ENCODE results near the gene CCDC89. TPM values are rescaled to one million over a fixed set of nuclear protein-coding genes. Genes with fewer than 3 reads are reported as not detected.
"Not testable (repeated sequence)": the region's sequence is repeated elsewhere in the genome, so short reads cannot be mapped to it uniquely, and the experiment has no call there.

CCDC89 gene
- total RNA-seq, 1 donor from 2014 or later: 0.62 TPM

DNA sequence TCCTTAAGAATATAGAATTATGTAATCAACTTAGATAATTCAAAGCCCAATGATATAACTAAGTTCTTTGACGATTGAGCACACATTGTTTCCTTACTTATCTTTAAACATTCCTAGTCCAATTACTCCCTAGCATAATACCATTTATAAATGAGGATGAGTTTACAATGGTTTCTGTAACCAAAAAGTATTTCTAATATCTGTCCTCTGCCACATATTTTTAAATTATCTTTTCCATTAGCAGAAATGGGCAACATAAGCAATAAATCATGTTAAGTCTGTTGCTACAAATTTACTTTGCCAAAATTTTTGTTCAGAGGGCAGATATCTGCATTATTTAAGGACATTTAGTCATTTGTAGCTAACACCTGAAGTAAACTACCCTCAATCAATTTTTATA, 27.8 kb downstream of the CCDC89 start:
- Mint-ChIP-seq H3K4me3 (no peak overlapping the region), H3K27ac (no peak overlapping the region), H3K9me3 (no peaks in the 10 kb centered on the region), H3K27me3 (ENCODE audit: insufficient read depth) (no peaks in the 10 kb centered on the region), H3K36me3 (ENCODE audit: low read depth) (peaks cover 53% of the 10 kb centered on the region), H3K4me1 (ENCODE audit: low read depth) (peaks cover 71% of the 10 kb centered on the region)
- intact Hi-C loops (cut with micrococcal nuclease): no loop called here
- no peak for DNase-seq (ENCODE audit: low spot score)

DNA sequence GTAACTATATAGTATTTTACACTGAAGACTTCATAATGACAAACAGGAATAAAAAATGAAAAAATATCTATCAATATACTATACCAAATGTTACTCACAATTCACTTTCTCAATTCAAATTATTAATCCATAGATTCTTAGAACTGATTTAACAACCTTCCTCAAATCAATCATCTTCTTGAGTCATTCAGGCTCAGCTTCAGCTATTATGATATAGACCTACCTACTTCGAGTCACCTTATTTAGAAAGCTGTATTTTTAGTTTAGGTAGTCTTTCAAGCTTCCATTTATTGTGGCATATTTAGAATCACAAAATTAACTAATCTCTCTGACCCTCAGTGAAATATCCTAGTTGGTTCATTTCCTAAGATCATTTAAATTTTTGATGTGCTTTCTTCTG, 29.2 kb downstream of the CCDC89 start:
- H3K4me1 Mint-ChIP-seq (ENCODE audit: low read depth): peaks cover 64% of the 10 kb centered on the region
- no peak overlapping the region for H3K4me3 Mint-ChIP-seq

DNA sequence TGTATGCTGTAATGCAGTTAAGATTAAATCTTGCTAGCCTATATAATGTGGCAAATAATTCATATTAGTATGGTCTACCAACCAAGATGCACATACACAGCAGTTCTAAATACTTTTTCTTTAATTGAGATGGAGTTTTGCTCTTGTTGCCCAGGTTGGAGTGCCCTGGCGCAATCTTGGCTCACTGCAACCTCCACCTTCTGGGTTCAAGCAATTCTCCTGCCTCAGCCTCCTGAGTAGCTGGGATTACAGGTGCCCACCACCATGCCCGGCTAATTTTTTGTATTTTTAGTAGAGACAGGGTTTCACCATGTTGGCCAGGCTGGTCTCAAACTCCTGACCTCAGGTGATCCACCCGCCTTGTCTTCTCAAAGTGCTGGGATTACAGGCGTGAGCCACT, 31.7 kb downstream of the CCDC89 start:
- intact Hi-C loops (cut with micrococcal nuclease); H3K4me3 Mint-ChIP-seq; H3K27me3 Mint-ChIP-seq (ENCODE audit: insufficient read depth); H3K27ac Mint-ChIP-seq; H3K9me3 Mint-ChIP-seq; DNase-seq (ENCODE audit: low spot score): not testable (repeated sequence)
- Mint-ChIP-seq H3K36me3 (ENCODE audit: low read depth) (peaks cover 33% of the 10 kb centered on the region), H3K4me1 (ENCODE audit: low read depth) (peaks cover 54% of the 10 kb centered on the region)

More for the DNA sequence above, 29.2 kb downstream of the CCDC89 start:
- H3K9me3 Mint-ChIP-seq: no peaks in the 10 kb centered on the region
- peaks cover 52% of the 10 kb centered on the region for H3K36me3 Mint-ChIP-seq (ENCODE audit: low read depth)
- intact Hi-C loops (cut with micrococcal nuclease): loop anchor here (1.0 kb wide), 2 partner anchors 8 kb away; no protein-coding TSS in a partner anchor
- no peaks in the 10 kb centered on the region for H3K27me3 Mint-ChIP-seq (ENCODE audit: insufficient read depth)
- DNase-seq (ENCODE audit: low spot score): no peak
- H3K27ac Mint-ChIP-seq: no peak overlapping the region

DNA sequence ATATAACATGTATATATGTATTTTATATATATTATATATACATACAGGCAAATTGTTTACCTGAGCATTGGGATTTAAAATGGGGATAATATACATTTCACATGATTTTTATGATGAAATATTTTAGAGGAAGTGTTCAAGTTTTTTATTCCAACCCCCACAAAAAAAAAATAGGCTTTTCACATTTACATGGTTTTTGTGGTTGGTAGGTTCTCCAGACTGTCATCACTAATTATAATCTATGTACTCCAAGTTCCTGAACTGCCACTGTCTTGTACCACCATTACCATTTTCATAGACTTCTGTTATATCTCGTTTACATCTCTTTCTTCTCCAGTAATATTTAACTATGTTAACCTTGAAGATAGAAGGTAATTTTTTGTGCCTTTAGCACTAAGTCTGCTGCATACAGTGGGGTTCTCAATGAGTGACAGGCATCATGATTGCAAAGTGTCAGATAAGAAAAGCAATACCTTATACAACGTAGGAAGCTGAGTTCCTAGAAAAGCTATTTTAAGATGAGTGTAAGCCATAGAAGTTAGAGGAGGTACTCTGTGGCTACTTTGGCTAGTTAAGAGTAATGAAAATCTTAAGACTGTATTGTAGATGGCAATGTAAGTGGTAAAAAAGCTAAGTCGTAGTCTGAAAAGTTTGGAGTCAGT, 33.1 kb downstream of the CCDC89 start:
- Mint-ChIP-seq H3K9me3 (no peaks in the 10 kb centered on the region), H3K4me1 (ENCODE audit: low read depth) (peaks cover 52% of the 10 kb centered on the region), H3K36me3 (ENCODE audit: low read depth) (peaks cover 24% of the 10 kb centered on the region), H3K27me3 (ENCODE audit: insufficient read depth) (no peaks in the 10 kb centered on the region), H3K27ac (no peak overlapping the region), H3K4me3 (no peak overlapping the region)
- intact Hi-C loops (cut with micrococcal nuclease): no loop called here
- DNase-seq (ENCODE audit: low spot score): no peak

DNA sequence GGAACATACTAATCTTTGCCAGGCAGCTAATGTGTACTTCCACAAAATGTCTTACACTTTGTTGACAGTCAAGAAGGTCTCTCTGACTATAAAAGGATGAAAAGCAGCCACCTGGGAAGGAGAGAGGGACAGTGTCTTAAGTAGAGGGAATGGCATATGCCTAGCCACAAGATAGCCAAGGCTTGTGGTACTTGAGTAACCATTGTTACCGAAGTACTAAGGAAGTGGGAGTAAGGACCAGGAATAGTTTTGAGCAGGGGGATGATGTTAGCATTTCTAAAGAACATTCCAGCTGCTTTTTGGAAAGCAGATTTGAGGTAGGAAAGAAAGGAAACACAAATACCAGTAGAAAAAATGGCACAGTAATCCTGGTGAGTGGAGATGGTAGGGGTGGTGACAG, 34.9 kb downstream of the CCDC89 start:
- Mint-ChIP-seq H3K4me1 (ENCODE audit: low read depth) (peaks cover 39% of the 10 kb centered on the region), H3K9me3 (no peaks in the 10 kb centered on the region), H3K27me3 (ENCODE audit: insufficient read depth) (no peaks in the 10 kb centered on the region), H3K27ac (peak overlapping the region; percentile 2), H3K4me3 (no peak overlapping the region), H3K36me3 (ENCODE audit: low read depth) (peaks cover 16% of the 10 kb centered on the region)
- no peak for DNase-seq (ENCODE audit: low spot score)
- intact Hi-C loops (cut with micrococcal nuclease): no loop called here

DNA sequence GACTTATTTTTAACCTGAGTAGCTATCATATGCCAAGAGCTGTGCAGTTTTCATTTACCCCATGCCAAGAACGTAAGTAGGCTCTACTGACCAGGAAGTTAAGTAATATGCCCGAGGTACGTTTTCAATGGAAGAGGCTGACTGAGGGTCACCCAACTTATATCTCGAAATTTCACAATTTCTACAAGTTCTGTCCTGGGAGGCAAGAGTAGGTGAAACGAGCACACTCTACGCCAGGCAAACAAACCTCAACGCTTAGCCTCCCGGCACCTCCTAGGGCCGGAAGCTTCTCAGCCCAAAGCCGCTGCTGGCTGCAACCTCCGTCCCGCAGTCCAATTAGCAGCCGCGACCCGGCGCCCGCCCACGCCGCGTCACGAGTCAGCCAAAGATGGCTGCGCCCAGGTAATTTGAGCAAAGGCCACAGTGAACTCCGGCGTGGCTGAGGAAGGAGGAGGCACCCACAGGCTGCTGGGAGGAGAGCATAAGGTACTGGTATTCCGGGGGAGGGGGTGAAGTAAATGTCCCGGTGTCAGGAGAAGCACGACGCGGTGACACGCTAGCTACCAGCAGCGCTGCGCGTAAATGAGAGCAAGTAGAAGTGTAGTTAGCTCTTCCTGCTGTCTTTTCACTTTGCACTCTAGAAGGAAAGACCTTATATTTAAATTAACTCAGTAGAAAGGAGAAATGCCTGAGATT, 38.2 kb downstream of the CCDC89 start, which contains the start of gene TMEM126A:
TMEM126A (plus strand) TSS at position 364 of the 696 bp plus-strand sequence. CDS start 2,289 bp downstream, outside the sequence.
- Mint-ChIP-seq H3K4me1 (ENCODE audit: low read depth) (peaks cover 25% of the 10 kb centered on the region), H3K27me3 (ENCODE audit: insufficient read depth) (peaks cover 26% of the 10 kb centered on the region), H3K27ac (peak within 1 kb of the TSS; percentile 91), H3K4me3 (peak within 1 kb of the TSS; percentile 93), H3K9me3 (no peaks in the 10 kb centered on the region), H3K36me3 (ENCODE audit: low read depth) (peaks cover 7% of the 10 kb centered on the region)
- intact Hi-C loops (cut with micrococcal nuclease): loop anchor here (1.0 to 10.0 kb wide), 6 partner anchors 9 to 1607 kb away; partner anchors contain the start of gene TMEM126B
- DNase-seq (ENCODE audit: low spot score): peak; percentile 88

DNA sequence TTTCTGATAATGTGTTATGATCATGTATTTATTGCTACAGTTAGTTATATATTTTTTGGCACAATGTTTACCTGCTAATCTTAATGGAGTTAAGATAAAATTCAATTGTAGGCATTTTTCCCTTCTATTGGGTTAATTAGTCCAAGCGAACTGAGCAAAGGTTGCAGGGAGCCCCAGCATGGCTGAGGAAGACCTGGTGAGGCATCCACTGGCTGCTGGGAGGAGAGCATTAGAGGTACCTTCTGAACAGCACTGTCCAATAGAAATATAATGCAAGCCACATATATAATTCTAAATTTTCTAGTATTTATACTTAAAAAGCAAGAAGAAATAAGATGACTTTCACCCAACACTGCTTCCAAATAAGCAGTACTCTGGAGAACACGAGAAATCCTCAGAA, 38.9 kb downstream of the CCDC89 start:
- Mint-ChIP-seq H3K9me3 (no peaks in the 10 kb centered on the region), H3K27me3 (ENCODE audit: insufficient read depth) (peaks cover 26% of the 10 kb centered on the region), H3K4me3 (peak overlapping the region; percentile 93), H3K36me3 (ENCODE audit: low read depth) (peaks cover 4% of the 10 kb centered on the region), H3K27ac (peak overlapping the region; percentile 91), H3K4me1 (ENCODE audit: low read depth) (peaks cover 25% of the 10 kb centered on the region)
- no peak for DNase-seq (ENCODE audit: low spot score)
- intact Hi-C loops (cut with micrococcal nuclease): loop anchor here (1.0 to 10.0 kb wide), 5 partner anchors 17 to 1608 kb away; partner anchors contain the start of gene TMEM126B

DNA sequence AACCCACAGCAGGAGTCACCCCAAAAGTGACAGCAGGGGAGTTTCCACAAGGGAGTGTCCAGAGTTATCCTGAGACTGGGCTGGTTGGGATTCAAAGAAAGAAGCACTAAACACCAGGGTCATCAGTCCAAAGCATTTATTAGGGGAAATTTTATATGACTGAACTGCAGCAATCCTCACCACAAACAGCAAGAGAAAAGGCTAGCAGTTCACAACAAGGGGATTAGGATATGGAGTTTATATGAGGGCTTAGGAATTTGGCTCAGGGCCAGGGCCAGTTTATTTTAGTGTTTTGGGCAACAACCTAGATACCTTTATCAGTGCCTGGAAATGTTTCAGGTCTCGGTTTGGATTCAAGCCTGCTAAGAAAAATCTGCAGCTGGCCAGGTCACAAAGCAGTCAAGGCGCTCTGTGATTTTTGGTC, 42.8 kb downstream of the CCDC89 start:
- Mint-ChIP-seq H3K9me3 (no peaks in the 10 kb centered on the region), H3K4me1 (ENCODE audit: low read depth) (peaks cover 2% of the 10 kb centered on the region), H3K36me3 (ENCODE audit: low read depth) (peaks cover 12% of the 10 kb centered on the region), H3K27ac (no peak overlapping the region), H3K4me3 (no peak overlapping the region), H3K27me3 (ENCODE audit: insufficient read depth) (peaks cover 27% of the 10 kb centered on the region)
- DNase-seq (ENCODE audit: low spot score): no peak
- intact Hi-C loops (cut with micrococcal nuclease): loop anchor here (10.0 kb wide), 1 partner anchor 1612 kb away; no protein-coding TSS in a partner anchor

DNA sequence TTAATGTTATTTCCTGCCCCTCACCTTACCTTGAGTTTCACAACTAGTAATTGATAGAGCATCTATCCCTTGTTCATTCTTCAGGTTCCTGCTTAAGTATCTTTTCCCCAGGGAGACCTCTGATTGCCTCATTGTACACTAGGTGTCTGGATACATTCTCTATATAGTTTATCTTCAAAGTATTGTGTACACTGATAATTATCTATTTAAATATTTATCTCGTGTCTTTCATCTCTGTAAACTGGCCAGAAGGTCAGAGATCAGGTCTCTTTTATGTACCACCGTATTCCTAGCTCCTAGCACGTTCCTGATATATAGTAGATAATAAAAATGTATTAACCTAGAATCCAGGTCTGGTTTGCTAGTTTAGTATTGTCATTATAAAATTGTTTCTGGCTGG, 51.2 kb downstream of the CCDC89 start:
- H3K4me3 Mint-ChIP-seq: no peak overlapping the region
- H3K27me3 Mint-ChIP-seq (ENCODE audit: insufficient read depth): no peaks in the 10 kb centered on the region
- no peaks in the 10 kb centered on the region for H3K9me3 Mint-ChIP-seq
- no peak overlapping the region for H3K27ac Mint-ChIP-seq
- peaks cover 9% of the 10 kb centered on the region for H3K4me1 Mint-ChIP-seq (ENCODE audit: low read depth)
- intact Hi-C loops (cut with micrococcal nuclease): no loop called here
- DNase-seq (ENCODE audit: low spot score): no peak
- H3K36me3 Mint-ChIP-seq (ENCODE audit: low read depth): peaks cover 27% of the 10 kb centered on the region

Other genes with a start within 250 kb of the CCDC89 start
- gene DLG2, start 58.9 kb downstream of the CCDC89 start, total RNA-seq: 1.2 and 2.1 TPM in 2 replicates
- 52.5 and 57.2 TPM in 2 replicates for gene TMEM126B, start 57.6 kb downstream of the CCDC89 start, total RNA-seq
- gene TMEM126A, start 38.2 kb downstream of the CCDC89 start, total RNA-seq: 46.0 and 47.7 TPM in 2 replicates
- 52.0 and 55.9 TPM in 2 replicates for gene CREBZF, start 21.1 kb downstream of the CCDC89 start, total RNA-seq
- gene SYTL2, start 124.9 kb upstream of the CCDC89 start, total RNA-seq: 37.1 and 38.7 TPM in 2 replicates
- gene CCDC83, start 169.2 kb upstream of the CCDC89 start, total RNA-seq: not detected in 2 replicates

Data from activated T-helper 1 cell treated with anti-CD3 and anti-CD28 coated beads, Interleukin-12 subunit alpha, Interleukin-12 subunit beta, Interleukin-2, Interleukin-4 antibody, amounts not matched to agents 30 ng/mL and 10 ng/mL and 1 ng/mL, durations not matched to agents 14 hours and 24 hours and 36 hours (primary cell).